ENCODE data around the gene HMCES.

- TF ChIP-seq CTCF (tag by site-specific recombination; IDR thresholded peaks at IDR 0.05): no peak
- no peak for TF ChIP-seq ZBTB17 (tag by site-specific recombination; IDR thresholded peaks at IDR 0.05)
- TF ChIP-seq, protein P1, sequence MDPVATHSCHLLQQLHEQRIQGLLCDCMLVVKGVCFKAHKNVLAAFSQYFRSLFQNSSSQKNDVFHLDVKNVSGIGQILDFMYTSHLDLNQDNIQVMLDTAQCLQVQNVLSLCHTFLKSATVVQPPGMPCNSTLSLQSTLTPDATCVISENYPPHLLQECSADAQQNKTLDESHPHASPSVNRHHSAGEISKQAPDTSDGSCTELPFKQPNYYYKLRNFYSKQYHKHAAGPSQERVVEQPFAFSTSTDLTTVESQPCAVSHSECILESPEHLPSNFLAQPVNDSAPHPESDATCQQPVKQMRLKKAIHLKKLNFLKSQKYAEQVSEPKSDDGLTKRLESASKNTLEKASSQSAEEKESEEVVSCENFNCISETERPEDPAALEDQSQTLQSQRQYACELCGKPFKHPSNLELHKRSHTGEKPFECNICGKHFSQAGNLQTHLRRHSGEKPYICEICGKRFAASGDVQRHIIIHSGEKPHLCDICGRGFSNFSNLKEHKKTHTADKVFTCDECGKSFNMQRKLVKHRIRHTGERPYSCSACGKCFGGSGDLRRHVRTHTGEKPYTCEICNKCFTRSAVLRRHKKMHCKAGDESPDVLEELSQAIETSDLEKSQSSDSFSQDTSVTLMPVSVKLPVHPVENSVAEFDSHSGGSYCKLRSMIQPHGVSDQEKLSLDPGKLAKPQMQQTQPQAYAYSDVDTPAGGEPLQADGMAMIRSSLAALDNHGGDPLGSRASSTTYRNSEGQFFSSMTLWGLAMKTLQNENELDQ (tag by site-specific recombination; IDR thresholded peaks at IDR 0.05; ENCODE audit: low read depth): no peak
- no peak for TF ChIP-seq ZNF155 (tag by site-specific recombination; IDR thresholded peaks at IDR 0.05)
Measured at GRCh38 chr3:129238945-129239705, 39.5 kb upstream of the HMCES start.
